ENCODE results near the gene CHI3L2.

Gene CHI3L2

GRCh38 chr1:111225091-111225490 lies 2.4 kb upstream of the CHI3L2 start:
- no peak overlapping the region for H3K27ac ChIP-seq (ENCODE audit: low read length)
- no peaks in the 10 kb centered on the region for H3K27me3 ChIP-seq (ENCODE audit: insufficient read depth, low read length)
- peaks cover 7% of the 10 kb centered on the region; the same call in 1 of the 2 replicates for H3K4me1 ChIP-seq (ENCODE audit: insufficient read depth, low read length)

GRCh38 chr1:111225717-111226400 lies 1.7 kb upstream of the CHI3L2 start:
- H3K9ac ChIP-seq (ENCODE audit: low read depth, low read length): no peak overlapping the region
- no peaks in the 10 kb centered on the region for H3K27me3 ChIP-seq (ENCODE audit: insufficient read depth, low read length)
- no peak overlapping the region for H3K4me3 ChIP-seq (ENCODE audit: low read length)
- no peak overlapping the region for H3K27ac ChIP-seq (ENCODE audit: low read length)
- H3K4me1 ChIP-seq (ENCODE audit: insufficient read depth, low read length): peaks cover 7% of the 10 kb centered on the region; the same call in 1 of the 2 replicates
- H3K36me3 ChIP-seq (ENCODE audit: insufficient read depth, low read depth, low read length): no peaks in the 10 kb centered on the region
- no peaks in the 10 kb centered on the region for H3K9me3 ChIP-seq (ENCODE audit: insufficient read depth, low read depth, low read length)

More at GRCh38 chr1:111225091-111225490, 2.4 kb upstream of the CHI3L2 start:
- Histone ChIP-seq H3K36me3 (ENCODE audit: insufficient read depth, low read depth, low read length) (no peaks in the 10 kb centered on the region), H3K9ac (ENCODE audit: low read depth, low read length) (no peak overlapping the region), H3K9me3 (ENCODE audit: insufficient read depth, low read depth, low read length) (no peaks in the 10 kb centered on the region), H3K4me3 (ENCODE audit: low read length) (no peak overlapping the region)

GRCh38 chr1:111227851-111228747 lies 586 bp downstream of the CHI3L2 start:
- Histone ChIP-seq H3K4me1 (ENCODE audit: insufficient read depth, low read length) (peaks cover 7% of the 10 kb centered on the region; the same call in 1 of the 2 replicates), H3K9ac (ENCODE audit: low read depth, low read length) (no peak overlapping the region), H3K36me3 (ENCODE audit: insufficient read depth, low read depth, low read length) (no peaks in the 10 kb centered on the region), H3K27me3 (ENCODE audit: insufficient read depth, low read length) (no peaks in the 10 kb centered on the region), H3K4me3 (ENCODE audit: low read length) (no peak overlapping the region), H3K9me3 (ENCODE audit: insufficient read depth, low read depth, low read length) (no peaks in the 10 kb centered on the region), H3K27ac (ENCODE audit: low read length) (no peak overlapping the region)

DNA sequence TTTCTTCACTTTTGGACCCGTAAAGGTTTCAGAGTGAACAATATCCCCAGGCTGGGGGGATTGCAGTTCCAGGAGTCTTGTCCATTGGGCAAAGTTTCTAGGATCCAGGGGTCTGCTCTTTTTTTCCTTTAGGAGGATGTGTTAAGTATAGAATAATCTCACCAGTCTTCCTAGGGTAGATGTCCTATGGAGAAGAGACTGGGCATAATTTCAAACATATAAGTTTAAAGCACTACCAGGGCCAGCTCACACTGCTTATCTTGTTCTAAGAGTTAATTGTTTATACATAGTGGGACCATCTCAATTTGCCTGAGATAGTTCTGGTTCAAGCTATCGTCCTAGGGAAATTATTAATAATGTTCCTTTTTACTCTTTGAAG lies 1.2 kb downstream of the CHI3L2 start:
- no peak overlapping the region for H3K4me3 ChIP-seq (ENCODE audit: low read length)
- H3K36me3 ChIP-seq (ENCODE audit: insufficient read depth, low read depth, low read length): no peaks in the 10 kb centered on the region
- no peak overlapping the region for H3K27ac ChIP-seq (ENCODE audit: low read length)
- H3K4me1 ChIP-seq (ENCODE audit: insufficient read depth, low read length): peaks cover 7% of the 10 kb centered on the region; the same call in 1 of the 2 replicates
- H3K9me3 ChIP-seq (ENCODE audit: insufficient read depth, low read depth, low read length): no peaks in the 10 kb centered on the region
- H3K9ac ChIP-seq (ENCODE audit: low read depth, low read length): no peak overlapping the region
- H3K27me3 ChIP-seq (ENCODE audit: insufficient read depth, low read length): no peaks in the 10 kb centered on the region

DNA sequence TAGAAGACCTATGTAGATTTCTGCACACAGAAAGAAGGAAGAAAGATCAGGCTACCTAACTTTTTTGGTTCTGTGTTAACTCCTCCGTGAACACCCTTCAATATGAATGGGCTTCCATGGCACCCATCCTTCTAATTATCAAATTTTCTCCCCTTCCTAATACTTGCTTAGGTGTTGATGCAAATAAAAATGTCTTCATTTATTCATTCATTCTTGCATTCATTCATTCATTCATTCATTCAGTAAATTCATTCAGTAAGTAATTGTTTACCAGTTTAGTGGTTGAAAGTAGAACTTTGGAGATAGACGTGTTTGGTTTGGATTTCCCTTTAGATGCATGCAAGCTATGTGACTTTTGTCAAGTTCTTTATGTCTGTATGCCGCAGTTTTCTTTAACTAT lies 4.6 kb downstream of the CHI3L2 start:
- Histone ChIP-seq H3K4me1 (ENCODE audit: insufficient read depth, low read length) (no peaks in the 10 kb centered on the region), H3K9ac (ENCODE audit: low read depth, low read length) (no peak overlapping the region), H3K4me3 (ENCODE audit: low read length) (no peak overlapping the region), H3K27me3 (ENCODE audit: insufficient read depth, low read length) (no peaks in the 10 kb centered on the region), H3K9me3 (ENCODE audit: insufficient read depth, low read depth, low read length) (no peaks in the 10 kb centered on the region), H3K27ac (ENCODE audit: low read length) (no peak overlapping the region), H3K36me3 (ENCODE audit: insufficient read depth, low read depth, low read length) (no peaks in the 10 kb centered on the region)

DNA sequence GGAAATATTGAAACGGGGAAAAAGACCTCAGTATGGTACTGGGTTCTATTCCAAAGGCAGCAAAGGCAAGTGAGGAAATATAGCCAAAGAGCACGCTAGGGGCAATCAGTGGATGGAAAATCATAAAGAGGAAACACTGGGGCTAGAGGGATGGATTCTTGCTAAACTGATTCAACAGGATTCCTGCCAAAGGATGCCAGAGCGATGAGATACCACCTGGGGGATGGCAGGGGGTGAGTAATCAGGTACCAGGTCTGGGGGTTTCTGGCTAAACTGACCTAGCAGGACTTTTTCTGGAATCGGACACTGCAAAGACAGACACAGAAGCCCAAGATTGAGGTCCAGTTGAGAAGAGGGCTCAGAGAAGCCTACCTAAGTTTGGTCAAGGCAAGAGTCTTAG lies 6.7 kb downstream of the CHI3L2 start:
- Histone ChIP-seq H3K4me3 (ENCODE audit: low read length) (no peak overlapping the region), H3K36me3 (ENCODE audit: insufficient read depth, low read depth, low read length) (no peaks in the 10 kb centered on the region), H3K27ac (ENCODE audit: low read length) (no peak overlapping the region), H3K27me3 (ENCODE audit: insufficient read depth, low read length) (no peaks in the 10 kb centered on the region), H3K9me3 (ENCODE audit: insufficient read depth, low read depth, low read length) (no peaks in the 10 kb centered on the region), H3K9ac (ENCODE audit: low read depth, low read length) (no peak overlapping the region), H3K4me1 (ENCODE audit: insufficient read depth, low read length) (peaks cover 5% of the 10 kb centered on the region; the same call in 1 of the 2 replicates)

- H3K27ac ChIP-seq (ENCODE audit: low read length): no peak overlapping the region
- H3K9me3 ChIP-seq (ENCODE audit: insufficient read depth, low read depth, low read length): no peaks in the 10 kb centered on the region
- H3K4me3 ChIP-seq (ENCODE audit: low read length): no peak overlapping the region
- peaks cover 5% of the 10 kb centered on the region; the same call in 1 of the 2 replicates for H3K4me1 ChIP-seq (ENCODE audit: insufficient read depth, low read length)
- no peaks in the 10 kb centered on the region for H3K27me3 ChIP-seq (ENCODE audit: insufficient read depth, low read length)
- H3K9ac ChIP-seq (ENCODE audit: low read depth, low read length): no peak overlapping the region
- H3K36me3 ChIP-seq (ENCODE audit: insufficient read depth, low read depth, low read length): no peaks in the 10 kb centered on the region
These were observed 7.4 kb downstream of the CHI3L2 start for GRCh38 chr1:111234866-111235265.

DNA sequence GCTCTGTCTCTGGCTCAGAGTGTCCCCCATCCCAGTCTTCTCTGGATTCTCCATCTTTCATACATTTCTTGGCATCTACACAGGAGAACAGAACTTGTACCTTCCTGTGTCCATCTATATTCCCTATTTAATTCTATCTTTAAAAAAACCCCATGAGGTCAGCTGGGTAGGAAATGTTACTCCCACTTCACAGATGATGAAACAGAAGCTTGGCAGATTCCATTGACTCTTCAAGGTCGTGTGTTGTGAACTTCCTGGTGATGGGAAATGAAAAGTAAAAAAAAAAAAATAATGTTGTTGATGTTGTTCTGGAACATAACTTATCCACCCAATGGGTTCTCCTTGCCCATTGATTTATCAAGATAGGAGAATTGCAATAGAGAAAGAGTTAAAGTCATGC lies 8.9 kb downstream of the CHI3L2 start:
- no peak overlapping the region for H3K27ac ChIP-seq (ENCODE audit: low read length)
- peaks cover 5% of the 10 kb centered on the region; the same call in 1 of the 2 replicates for H3K4me1 ChIP-seq (ENCODE audit: insufficient read depth, low read length)
- no peaks in the 10 kb centered on the region for H3K9me3 ChIP-seq (ENCODE audit: insufficient read depth, low read depth, low read length)
- H3K27me3 ChIP-seq (ENCODE audit: insufficient read depth, low read length): no peaks in the 10 kb centered on the region
- no peak overlapping the region for H3K4me3 ChIP-seq (ENCODE audit: low read length)
- H3K36me3 ChIP-seq (ENCODE audit: insufficient read depth, low read depth, low read length): no peaks in the 10 kb centered on the region
- H3K9ac ChIP-seq (ENCODE audit: low read depth, low read length): no peak overlapping the region

- Histone ChIP-seq H3K27ac (ENCODE audit: low read length) (no peak overlapping the region), H3K9ac (ENCODE audit: low read depth, low read length) (no peak overlapping the region), H3K4me1 (ENCODE audit: insufficient read depth, low read length) (peaks cover 5% of the 10 kb centered on the region; the same call in 1 of the 2 replicates), H3K9me3 (ENCODE audit: insufficient read depth, low read depth, low read length) (no peaks in the 10 kb centered on the region), H3K36me3 (ENCODE audit: insufficient read depth, low read depth, low read length) (no peaks in the 10 kb centered on the region), H3K4me3 (ENCODE audit: low read length) (no peak overlapping the region), H3K27me3 (ENCODE audit: insufficient read depth, low read length) (no peaks in the 10 kb centered on the region)
These were observed 9.3 kb downstream of the CHI3L2 start for GRCh38 chr1:111236806-111237205.

GRCh38 chr1:111238056-111238795 lies 10.7 kb downstream of the CHI3L2 start:
- Histone ChIP-seq H3K4me1 (ENCODE audit: insufficient read depth, low read length) (peaks cover 5% of the 10 kb centered on the region; the same call in 1 of the 2 replicates), H3K36me3 (ENCODE audit: insufficient read depth, low read depth, low read length) (no peaks in the 10 kb centered on the region), H3K4me3 (ENCODE audit: low read length) (no peak overlapping the region), H3K9me3 (ENCODE audit: insufficient read depth, low read depth, low read length) (no peaks in the 10 kb centered on the region), H3K27me3 (ENCODE audit: insufficient read depth, low read length) (no peaks in the 10 kb centered on the region), H3K27ac (ENCODE audit: low read length) (no peak overlapping the region), H3K9ac (ENCODE audit: low read depth, low read length) (no peak overlapping the region)

DNA sequence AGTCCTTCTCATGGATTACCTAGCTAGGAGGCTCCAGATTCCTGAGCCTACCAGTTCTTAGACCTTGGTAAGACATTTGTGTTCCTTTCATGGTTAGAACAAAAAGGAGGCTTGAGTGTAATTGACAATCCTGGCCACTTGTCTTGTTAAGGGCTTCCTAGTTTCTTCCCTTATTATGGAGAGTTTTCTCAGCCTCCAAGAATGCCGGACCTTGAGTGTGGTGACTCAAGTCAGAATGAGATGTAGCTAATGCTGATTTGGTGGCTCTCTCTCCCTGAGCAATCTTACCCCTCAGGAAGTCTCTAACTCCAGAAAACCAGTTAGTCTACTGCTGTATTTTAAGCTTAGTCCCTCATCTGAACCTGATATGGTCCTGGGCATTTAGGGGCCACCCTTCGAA lies 14.3 kb downstream of the CHI3L2 start:
- no peaks in the 10 kb centered on the region for H3K27me3 ChIP-seq (ENCODE audit: insufficient read depth, low read length)
- no peak overlapping the region for H3K27ac ChIP-seq (ENCODE audit: low read length)
- no peaks in the 10 kb centered on the region for H3K9me3 ChIP-seq (ENCODE audit: insufficient read depth, low read depth, low read length)
- no peaks in the 10 kb centered on the region for H3K36me3 ChIP-seq (ENCODE audit: insufficient read depth, low read depth, low read length)
- H3K4me1 ChIP-seq (ENCODE audit: insufficient read depth, low read length): peaks cover 5% of the 10 kb centered on the region; the same call in 1 of the 2 replicates
- no peak overlapping the region for H3K9ac ChIP-seq (ENCODE audit: low read depth, low read length)
- H3K4me3 ChIP-seq (ENCODE audit: low read length): no peak overlapping the region
